Heart right ventricle (tissue), 16 donors: ENCODE results near the gene METTL9. TPM values are rescaled to one million over a fixed set of nuclear protein-coding genes. Genes with fewer than 3 reads are reported as not detected.

Experiments
- ATAC-seq, 8 donors: fragments of 200-7000 bp; cut with Tn5 transposase; one replicate each; pipeline ENCODE4 v1.9.1; 2020; ENCODE audit warnings: mild to moderate bottlenecking in 8 of 8, moderate library complexity in 8 of 8, moderate number of reproducible peaks in 1 of 8
- DNase-seq, 2 donors: peaks; one replicate each; pipeline ENCODE4 v3.0.0-alpha.2; 2020
- H3K27ac ChIP-seq, 10 donors: fragments of 200-600 bp; sonication (generic) in 2 of 10; one replicate each; pipeline versions ENCODE4 v1.5.0 to v1.8.0; 2020 to 2022; ENCODE audit warnings: mild to moderate bottlenecking in 3 of 10
- H3K27me3 ChIP-seq, 7 donors: fragments of 200-600 bp; one replicate each; pipeline ENCODE4 v1.8.0; 2021 to 2022; ENCODE audit warnings: mild to moderate bottlenecking in 2 of 7
- H3K36me3 ChIP-seq, 9 donors: fragments of 200-600 bp; sonication (generic) in 1 of 9; one replicate each; pipeline versions ENCODE4 v1.5.0 to v1.8.0; 2020 to 2022; ENCODE audit warnings: mild to moderate bottlenecking in 2 of 9
- H3K4me1 ChIP-seq, 9 donors: fragments of 200-600 bp; sonication (generic) in 1 of 9; one replicate each; pipeline versions ENCODE4 v1.5.0 to v1.8.0; 2020 to 2022; ENCODE audit warnings: mild to moderate bottlenecking in 4 of 9
- H3K4me3 ChIP-seq, 10 donors: fragments of 200-600 bp; sonication (generic) in 2 of 10; one replicate each; pipeline versions ENCODE4 v1.5.0 to v1.8.0; 2020 to 2022; ENCODE audit warnings: mild to moderate bottlenecking in 7 of 10, moderate library complexity in 2 of 10
- H3K9me3 ChIP-seq, 11 donors: fragments of 200-600 bp in 10 of 11; sonication (generic) in 2 of 11; one replicate each; pipeline versions ENCODE4 v1.5.0 to v1.8.0; 2013 to 2022; ENCODE audit warnings: mild to moderate bottlenecking in 2 of 11, control low read depth in 1 of 11, moderate library complexity in 1 of 11
- CTCF ChIP-seq, 9 donors: fragments of 200-600 bp; sonication (generic) in 2 of 9; IDR thresholded peaks; one replicate each; pipeline versions ENCODE4 v1.5.0 to v1.8.0; 2021 to 2022; ENCODE audit warnings: antibody characterized with exemption in 9 of 9, mild to moderate bottlenecking in 5 of 9, moderate library complexity in 1 of 9
- WGBS, 2 donors: extraction: QIAGEN DNeasy Blood & Tissue Kit; methylation state at CpG; one replicate each; pipeline ENCODE4 v1.1.7; 2013; ENCODE audit warnings: inconsistent platforms in 1 of 2; 5-methylcytosine and 5-hydroxymethylcytosine counted together
- intact Hi-C, 10 donors: fragments of 100-400 bp; cut with DNase I; formaldehyde crosslinking; loops; one replicate each; pipeline versions ENCODE4 v1.11.1 to v1.14.2; 2022
- polyA plus RNA-seq, 2 donors: library from polyadenylated mRNA; stranded (reverse); fragments of 200-250 nt; gene quantifications; one replicate each; pipeline ENCODE4 v1.2.3, GENCODE V29; 2013
- total RNA-seq, 10 donors: library from RNA; stranded (reverse); fragmentation: NEBNext Ultra II Directional in 3 of 10; extraction: Animal tissue kit (Norgen Biotek cat#: 25700) in 3 of 10; gene quantifications; one replicate each; pipeline versions ENCODE4 v1.2.1 to v1.2.4, GENCODE V29; 2021 to 2023
- donor health status: Arrhythmogenic right ventricular cardiomyopathy.
- donor health status: ischemic (EF 13 %, LVEDD 7.1; RV severe dilation, severe dysfunction).
- donor health status: healthy with polysubstance abuse.
- donor health status: DM: no; HTN: yes; CAD: no.
- donor health status: DM: no; HTN: no; CAD: no.
- donor health status: ischemic (EF 25% LVEDD 6.9; RV normal size, moderate dysfunction).
- donor health status: ischemic (EF 25% LVEDD 5.7; RV mildly dilated, moderate dysfunction).
- donor health status: healthy.
- donor health status: DM: yes; HTN: yes; CAD: no.
- donor health status: Ischemic cardiomyopathy.
- donor health status: ischemic (EF 35%, LVEDD 5.7; RV mildly dilated, moderate dysfunction).
- donor health status: nonischemic (EF 11% LVEDD 7.7; RV severe dilation, severe dysfunction).
- donor health status: DM: yes; HTN: yes; CAD: no.
- donor health status: PGD.
- donor health status: ischemic (EF 29% LVEDD 5.4; RV normal size, mild dysfunction).
- donor health status: nonischemic (EF 23%, LVEDD 6.1; RV moderate dilation, normal function).

Gene METTL9
- total and polyA plus RNA-seq, 12 donors: 11.9 to 66.0 (median 51.4) TPM

GRCh38 chr16:21656795-21657768, 57.7 kb downstream of the METTL9 start:
- Histone ChIP-seq H3K9me3 (no peaks in the 10 kb centered on the region), H3K27me3 (no peaks in the 10 kb centered on the region), H3K27ac (peak overlapping the region in 2 of 10 donors; percentile 14 to 59), H3K4me1 (peaks cover 0 to 64% (median 4%) of the 10 kb centered on the region in 9 donors), H3K4me3 (no peak overlapping the region), H3K36me3 (peaks cover 0 to 23% (median 0%) of the 10 kb centered on the region in 9 donors)
- 10 to 16% methylated on average over 4 of the region's 4 CpGs for WGBS, 2 donors
- ATAC-seq (peak in 2 of 8 donors; percentile 41 to 51), DNase-seq (peak in 1 of 2 donors; percentile 34)
- peak; percentile 70 to 90 (median 86) for TF ChIP-seq CTCF (IDR thresholded peaks at IDR 0.05)
- intact Hi-C loops: loop anchor here (1.0 to 10.0 kb wide), 5 partner anchors 45 to 52 kb away; no protein-coding TSS in a partner anchor

- Histone ChIP-seq H3K36me3 (peaks cover 0 to 23% (median 0%) of the 10 kb centered on the region in 9 donors), H3K9me3 (no peaks in the 10 kb centered on the region), H3K4me1 (peaks cover 0 to 53% (median 4%) of the 10 kb centered on the region in 9 donors), H3K27me3 (peaks cover 0 to 12% (median 0%) of the 10 kb centered on the region in 7 donors), H3K27ac (no peak overlapping the region), H3K4me3 (no peak overlapping the region)
- DNase-seq: no peak
- intact Hi-C loops: loop anchor here in 7 of 10 donors (5.0 to 10.0 kb wide), 3 partner anchors 43 to 48 kb away; no protein-coding TSS in a partner anchor
- ATAC-seq: peak in 3 of 8 donors; percentile 35 to 42 (median 40)
- WGBS, 2 donors: 82 to 91% methylated on average over 4 of the region's 4 CpGs
- TF ChIP-seq CTCF (IDR thresholded peaks at IDR 0.05): no peak
Measured at GRCh38 chr16:21659124-21659523, 59.7 kb downstream of the METTL9 start.

GRCh38 chr16:21663889-21664647, 64.7 kb downstream of the METTL9 start, which contains the start of gene OTOA:
TSS of gene OTOA (plus strand) at chr16:21663968. CDS start at chr16:21678515, 14,547 bp downstream.
- intact Hi-C loops: no loop called here
- DNase-seq: no peak
- Histone ChIP-seq H3K36me3 (no peaks in the 10 kb centered on the region), H3K4me1 (peaks cover 0 to 13% (median 3%) of the 10 kb centered on the region in 9 donors), H3K9me3 (no peaks in the 10 kb centered on the region), H3K4me3 (peak within 1 kb of the TSS in 9 of 10 donors; percentile 29 to 45 (median 40)), H3K27ac (no peak within 1 kb of the TSS), H3K27me3 (peaks cover 0 to 30% (median 19%) of the 10 kb centered on the region in 7 donors)
- no peak for TF ChIP-seq CTCF (IDR thresholded peaks at IDR 0.05)
- 11 to 13% methylated on average over 44 to 45 of the region's 45 CpGs for WGBS, 2 donors
- ATAC-seq: peak in 4 of 8 donors; percentile 30 to 62 (median 46)
